Esophagus squamous epithelium (tissue), 4 donors: Measurements from ENCODE around the gene PLEKHN1.

Source experiments
- CTCF ChIP-seq, 6 experiments: fragments of 450-650 bp in 4 of 6; fragments of 200-600 bp in 2 of 6; sonication (generic) in 2 of 6; IDR thresholded peaks; one replicate each; pipeline ENCODE4 v1.5.1; 2016 to 2019; ENCODE audit warnings: antibody characterized with exemption in 6 of 6, mild to moderate bottlenecking in 4 of 6, moderate library complexity in 4 of 6
- POLR2A ChIP-seq, 4 donors: fragments of 450-650 bp; IDR thresholded peaks; one replicate each; pipeline ENCODE4 v1.6.1; 2017; ENCODE audit warnings: antibody characterized with exemption in 4 of 4, mild to moderate bottlenecking in 4 of 4, moderate library complexity in 3 of 4

GRCh38 chr1:927748-928147, 38.5 kb upstream of the PLEKHN1 start:
- TF ChIP-seq CTCF (IDR thresholded peaks at IDR 0.05) (no peak), POLR2A (IDR thresholded peaks at IDR 0.05) (no peak)
